AG09319 (cell line): ENCODE results near the gene HIKESHI.

Experiments used
- DNase-seq: peaks from one replicate; pipeline ENCODE4 v3.0.0-alpha.2; 2010; ENCODE audit warnings: low read depth; ENCODE audit errors: extremely low read depth
- TF ChIP-seq, protein P1 (sequence below): IDR thresholded peaks from 2 replicates; pipeline ENCODE4 v1.5.1; 2011; ENCODE audit warnings: low read depth, mild to moderate bottlenecking, inconsistent platforms, low read length, moderate library complexity

Gene HIKESHI

DNA sequence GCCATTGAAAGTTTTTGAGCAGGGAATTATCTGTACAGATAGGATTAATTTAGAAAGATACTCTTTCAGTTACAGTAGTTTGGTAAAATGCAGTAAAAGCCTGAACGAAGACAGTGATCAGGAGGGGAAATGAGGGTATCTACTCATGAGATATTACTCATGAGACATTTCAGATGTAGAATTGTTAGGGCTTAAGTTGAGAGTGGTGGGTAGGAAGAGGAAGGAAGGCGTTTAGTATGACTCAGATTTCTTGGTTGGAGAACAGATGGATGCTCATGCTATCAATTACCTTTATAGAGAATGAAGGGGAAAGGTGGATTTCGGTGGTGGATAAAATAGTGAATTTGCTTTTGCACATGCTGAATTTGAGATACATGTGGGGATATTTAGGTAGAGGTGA is 88.4 kb downstream of the HIKESHI start:
- TF ChIP-seq, protein P1, sequence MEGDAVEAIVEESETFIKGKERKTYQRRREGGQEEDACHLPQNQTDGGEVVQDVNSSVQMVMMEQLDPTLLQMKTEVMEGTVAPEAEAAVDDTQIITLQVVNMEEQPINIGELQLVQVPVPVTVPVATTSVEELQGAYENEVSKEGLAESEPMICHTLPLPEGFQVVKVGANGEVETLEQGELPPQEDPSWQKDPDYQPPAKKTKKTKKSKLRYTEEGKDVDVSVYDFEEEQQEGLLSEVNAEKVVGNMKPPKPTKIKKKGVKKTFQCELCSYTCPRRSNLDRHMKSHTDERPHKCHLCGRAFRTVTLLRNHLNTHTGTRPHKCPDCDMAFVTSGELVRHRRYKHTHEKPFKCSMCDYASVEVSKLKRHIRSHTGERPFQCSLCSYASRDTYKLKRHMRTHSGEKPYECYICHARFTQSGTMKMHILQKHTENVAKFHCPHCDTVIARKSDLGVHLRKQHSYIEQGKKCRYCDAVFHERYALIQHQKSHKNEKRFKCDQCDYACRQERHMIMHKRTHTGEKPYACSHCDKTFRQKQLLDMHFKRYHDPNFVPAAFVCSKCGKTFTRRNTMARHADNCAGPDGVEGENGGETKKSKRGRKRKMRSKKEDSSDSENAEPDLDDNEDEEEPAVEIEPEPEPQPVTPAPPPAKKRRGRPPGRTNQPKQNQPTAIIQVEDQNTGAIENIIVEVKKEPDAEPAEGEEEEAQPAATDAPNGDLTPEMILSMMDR: no peak
- no peak for DNase-seq

DNA sequence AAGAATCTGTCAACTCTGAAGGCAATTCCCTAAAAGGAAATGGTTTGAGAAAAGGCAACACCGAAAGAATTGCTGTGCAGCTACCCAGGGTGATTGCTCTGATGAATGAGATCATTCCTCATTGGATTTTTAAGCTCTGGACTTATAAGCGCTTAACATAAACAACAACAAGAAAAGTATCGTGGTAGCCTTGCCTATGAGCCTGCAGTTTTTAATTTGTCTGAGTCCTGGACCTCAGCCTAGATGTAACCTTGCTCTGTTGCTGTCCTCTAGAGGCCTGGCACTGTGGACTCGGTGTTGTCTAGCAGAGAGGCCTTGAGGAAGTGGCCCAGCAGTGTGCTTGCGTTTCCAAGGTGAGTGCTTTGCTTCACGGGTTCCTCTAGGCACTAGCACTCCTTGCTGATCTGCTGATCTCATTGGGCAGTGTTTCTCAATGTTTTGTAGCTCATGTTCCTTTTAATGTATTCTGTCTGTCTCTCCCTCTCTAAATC is 93.1 kb downstream of the HIKESHI start:
- TF ChIP-seq, protein P1: no peak; the same call in none of the 2 replicates
- DNase-seq: peak; percentile 16
